Uterus (tissue), 4 donors: ENCODE measurements around the gene CRYBA2. TPM values are rescaled to one million over a fixed set of nuclear protein-coding genes. Genes with fewer than 3 reads are reported as not detected.

Experiments
- DNase-seq, 2 donors: peaks; one replicate each; pipeline ENCODE4 v3.0.0-alpha.2; 2019 to 2020
- H3K27ac ChIP-seq, 2 donors: fragments of 200-600 bp; sonication (generic); 1 replicate in 1 of 2; 2 replicates in 1 of 2; pipeline ENCODE4 v1.5.1; 2016 to 2018
- H3K27me3 ChIP-seq, 2 donors: fragments of 200-600 bp; sonication (generic); one replicate each; pipeline ENCODE4 v1.5.1; 2018 to 2019; ENCODE audit warnings: control low read depth in 1 of 2
- H3K36me3 ChIP-seq, 2 donors: fragments of 200-600 bp; sonication (generic); one replicate each; pipeline ENCODE4 v1.5.1; 2019; ENCODE audit warnings: control low read depth in 1 of 2
- H3K4me1 ChIP-seq, 2 donors: fragments of 200-600 bp; sonication (generic); one replicate each; pipeline ENCODE4 v1.5.1; 2018 to 2019; ENCODE audit warnings: control low read depth in 1 of 2
- H3K4me3 ChIP-seq, 2 donors: fragments of 200-600 bp; sonication (generic); 1 replicate in 1 of 2; 2 replicates in 1 of 2; pipeline ENCODE4 v1.5.1; 2018 to 2019; ENCODE audit warnings: mild to moderate bottlenecking in 1 of 2
- H3K9me3 ChIP-seq, 2 donors: fragments of 200-600 bp; sonication (generic); one replicate each; pipeline ENCODE4 v1.5.1; 2019; ENCODE audit warnings: control low read depth in 1 of 2
- CTCF ChIP-seq, 4 experiments: fragments of 200-600 bp in 2 of 4; fragments of 450-650 bp in 2 of 4; sonication (generic) in 2 of 4; IDR thresholded peaks; one replicate each; pipeline ENCODE4 v1.5.1; 2016 to 2019; ENCODE audit warnings: antibody characterized with exemption in 4 of 4, mild to moderate bottlenecking in 2 of 4, moderate library complexity in 1 of 4
- POLR2A ChIP-seq, 2 donors: fragments of 450-650 bp; IDR thresholded peaks; one replicate each; pipeline ENCODE4 v1.6.1; 2016; ENCODE audit warnings: antibody characterized with exemption in 2 of 2, mild to moderate bottlenecking in 1 of 2, moderate library complexity in 1 of 2
- intact Hi-C: fragments of 100-400 bp; cut with DNase I; formaldehyde crosslinking; loops from one replicate; pipeline ENCODE4 v1.15.1; 2023; ENCODE audit warnings: low total_unique reads
- total RNA-seq, 4 donors: library from RNA; depleted of rRNA in 3 of 4; stranded (reverse); fragments of >200 nt in 3 of 4; gene quantifications; one replicate each; pipeline versions ENCODE4 v1.1.0 to v1.2.4, GENCODE V29; 2014 to 2023
- donor health status: DM: yes; HTN: yes; CAD: no.

CRYBA2 gene
- total RNA-seq, 4 donors from 2014 or later, result not detected

GRCh38 chr2:219031005-219031738, 38.0 kb upstream of the CRYBA2 start:
- intact Hi-C loops, result no loop called here
- Histone ChIP-seq H3K36me3 (no peaks in the 10 kb centered on the region), H3K27me3 (no peaks in the 10 kb centered on the region), H3K27ac (no peak overlapping the region), H3K4me3 (no peak overlapping the region), H3K9me3 (no peaks in the 10 kb centered on the region), H3K4me1 (no peaks in the 10 kb centered on the region)
- DNase-seq, result no peak
- TF ChIP-seq POLR2A (IDR thresholded peaks at IDR 0.05) (no peak), CTCF (IDR thresholded peaks at IDR 0.05) (no peak)

GRCh38 chr2:219030177-219030940, 37.1 kb upstream of the CRYBA2 start:
- no peaks in the 10 kb centered on the region for H3K36me3 ChIP-seq
- DNase-seq, result no peak
- no peaks in the 10 kb centered on the region for H3K4me1 ChIP-seq
- no peak for TF ChIP-seq CTCF (IDR thresholded peaks at IDR 0.05)
- TF ChIP-seq POLR2A (IDR thresholded peaks at IDR 0.05), result no peak
- H3K4me3 ChIP-seq, result no peak overlapping the region
- intact Hi-C loops, result no loop called here
- no peaks in the 10 kb centered on the region for H3K9me3 ChIP-seq
- no peak overlapping the region for H3K27ac ChIP-seq
- H3K27me3 ChIP-seq, result no peaks in the 10 kb centered on the region

- H3K36me3 ChIP-seq, result no peaks in the 10 kb centered on the region
- intact Hi-C loops, result no loop called here
- TF ChIP-seq POLR2A (IDR thresholded peaks at IDR 0.05) (no peak), CTCF (IDR thresholded peaks at IDR 0.05) (peak; percentile 81 to 92 (median 89))
- no peaks in the 10 kb centered on the region for H3K9me3 ChIP-seq
- no peaks in the 10 kb centered on the region for H3K4me1 ChIP-seq
- no peak overlapping the region for H3K4me3 ChIP-seq
- no peak overlapping the region for H3K27ac ChIP-seq
- H3K27me3 ChIP-seq, result no peaks in the 10 kb centered on the region
- DNase-seq, result peak; percentile 67 to 74
Observed at GRCh38 chr2:219029829-219030165, 36.6 kb upstream of the CRYBA2 start.

GRCh38 chr2:219028996-219029828, 36.0 kb upstream of the CRYBA2 start:
- intact Hi-C loops, result no loop called here
- Histone ChIP-seq H3K4me1 (no peaks in the 10 kb centered on the region), H3K4me3 (no peak overlapping the region), H3K9me3 (no peaks in the 10 kb centered on the region), H3K36me3 (no peaks in the 10 kb centered on the region), H3K27ac (no peak overlapping the region), H3K27me3 (no peaks in the 10 kb centered on the region)
- no peak for DNase-seq
- no peak for TF ChIP-seq POLR2A (IDR thresholded peaks at IDR 0.05)
- TF ChIP-seq CTCF (IDR thresholded peaks at IDR 0.05), result no peak
